ENCODE measurements around the gene SPDEF. TPM values are rescaled to one million over a fixed set of nuclear protein-coding genes. Genes with fewer than 3 reads are reported as not detected.

Gene SPDEF
- total RNA-seq, 1 donor from 2014 or later, result 5.0 TPM

GRCh38 chr6:34536959-34537848 is 18.9 kb downstream of the SPDEF start:
- Histone ChIP-seq H3K36me3 (ENCODE audit: control insufficient read depth, insufficient read depth, low read length) (peaks cover 8% of the 10 kb centered on the region), H3K4me3 (ENCODE audit: low read depth, low read length) (no peak overlapping the region), H3K27me3 (ENCODE audit: control insufficient read depth, insufficient read depth, low read length) (no peaks in the 10 kb centered on the region)
- peak; percentile 7 for FAIRE-seq
- no peak for TF ChIP-seq CTCF (IDR thresholded peaks at IDR 0.05; ENCODE audit: insufficient read depth, low read length, severe bottlenecking)
- DNase-seq (ENCODE audit: low read depth), result no peak

GRCh38 chr6:34536251-34536958 is 19.7 kb downstream of the SPDEF start:
- Histone ChIP-seq H3K4me3 (ENCODE audit: low read depth, low read length) (no peak overlapping the region), H3K36me3 (ENCODE audit: control insufficient read depth, insufficient read depth, low read length) (peaks cover 8% of the 10 kb centered on the region), H3K27me3 (ENCODE audit: control insufficient read depth, insufficient read depth, low read length) (no peaks in the 10 kb centered on the region)
- DNase-seq (ENCODE audit: low read depth) (peak; percentile 10), FAIRE-seq (no peak)
- TF ChIP-seq CTCF (IDR thresholded peaks at IDR 0.05; ENCODE audit: insufficient read depth, low read length, severe bottlenecking), result no peak

GRCh38 chr6:34535646-34536045 is 20.5 kb downstream of the SPDEF start:
- no peak for FAIRE-seq
- Histone ChIP-seq H3K4me3 (ENCODE audit: low read depth, low read length) (no peak overlapping the region), H3K36me3 (ENCODE audit: control insufficient read depth, insufficient read depth, low read length) (peaks cover 8% of the 10 kb centered on the region), H3K27me3 (ENCODE audit: control insufficient read depth, insufficient read depth, low read length) (no peaks in the 10 kb centered on the region)
- DNase-seq (ENCODE audit: low read depth), result no peak
- TF ChIP-seq CTCF (IDR thresholded peaks at IDR 0.05; ENCODE audit: insufficient read depth, low read length, severe bottlenecking), result no peak

GRCh38 chr6:34535199-34535598 is 20.9 kb downstream of the SPDEF start:
- Histone ChIP-seq H3K36me3 (ENCODE audit: control insufficient read depth, insufficient read depth, low read length) (peaks cover 8% of the 10 kb centered on the region), H3K4me3 (ENCODE audit: low read depth, low read length) (no peak overlapping the region), H3K27me3 (ENCODE audit: control insufficient read depth, insufficient read depth, low read length) (no peaks in the 10 kb centered on the region)
- FAIRE-seq (no peak), DNase-seq (ENCODE audit: low read depth) (no peak)
- no peak for TF ChIP-seq CTCF (IDR thresholded peaks at IDR 0.05; ENCODE audit: insufficient read depth, low read length, severe bottlenecking)

- Histone ChIP-seq H3K27me3 (ENCODE audit: control insufficient read depth, insufficient read depth, low read length) (no peaks in the 10 kb centered on the region), H3K4me3 (ENCODE audit: low read depth, low read length) (no peak overlapping the region), H3K36me3 (ENCODE audit: control insufficient read depth, insufficient read depth, low read length) (peaks cover 8% of the 10 kb centered on the region)
- FAIRE-seq (no peak), DNase-seq (ENCODE audit: low read depth) (no peak)
- TF ChIP-seq CTCF (IDR thresholded peaks at IDR 0.05; ENCODE audit: insufficient read depth, low read length, severe bottlenecking), result no peak
These were observed 21.5 kb downstream of the SPDEF start for GRCh38 chr6:34534656-34535055.

All from bronchial epithelial cell (primary cell).